Naive B cell (primary cell): Measurements from ENCODE around the gene ZDHHC6. TPM values are rescaled to one million over a fixed set of nuclear protein-coding genes. Genes with fewer than 3 reads are reported as not detected.

ENCODE experiments used
- polyA plus RNA-seq, 6 donors: library from polyadenylated mRNA; unstranded; fragments of 300-500 nt; fragmentation: Illumina TruSeq; gene quantifications; one replicate each; pipeline ENCODE4 v1.2.3, GENCODE V29; 2021; ENCODE audit warnings: low read depth in 6 of 6

ZDHHC6 gene
- polyA plus RNA-seq, 6 donors from 2014 or later, result 18.4 to 44.6 (median 33.3) TPM

Other genes with a start within 250 kb of the ZDHHC6 start
- not detected for gene TECTB, start 163.5 kb downstream of the ZDHHC6 start, polyA plus RNA-seq
- gene ACSL5, start 72.8 kb downstream of the ZDHHC6 start, polyA plus RNA-seq, result 10 to 100 TPM; 38.9 to 89.1 (median 60.2) TPM
- gene VTI1A, start 301 bp upstream of the ZDHHC6 start, polyA plus RNA-seq, result 10 to 100 TPM; 24.9 to 42.9 (median 40.3) TPM